A673 (cell line): Measurements from ENCODE around the gene DUOX1.

ENCODE experiments used
- CTCF ChIP-seq: fragments of 300-800, 200-600 bp; sonication (generic); conservative IDR thresholded peaks from 2 replicates; pipeline ENCODE4 v1.5.1; 2017; ENCODE audit warnings: low read depth, mild to moderate bottlenecking, antibody characterized with exemption, low read length, moderate library complexity, mixed read lengths
- EZH2 ChIP-seq: fragments of 200-600 bp; sonication (generic); IDR thresholded peaks from 2 replicates; pipeline ENCODE4 v1.6.1; 2017; ENCODE audit warnings: borderline replicate concordance, low read depth, mild to moderate bottlenecking, mixed read lengths, antibody characterized with exemption, low read length; ENCODE audit not compliant: poor library complexity, severe bottlenecking

- TF ChIP-seq CTCF: no peak
- no peak for TF ChIP-seq EZH2
Observed at GRCh38 chr15:45185069-45185779, 55.4 kb downstream of the DUOX1 start.
